NT2/D1 (cell line): ENCODE measurements around the gene FAM193A.
"Not testable (repeated sequence)": the region's sequence is repeated elsewhere in the genome, so short reads cannot be mapped to it uniquely, and the experiment has no call there.

ENCODE experiments used
- DNase-seq: peaks from one replicate; pipeline ENCODE4 v3.0.0-alpha.2; 2011; ENCODE audit warnings: low read depth, low spot score
- H3K27me3 ChIP-seq: 2 replicates; pipeline ENCODE4 v1.6.0; 2011; ENCODE audit warnings: mild to moderate bottlenecking; ENCODE audit not compliant: insufficient read length, insufficient read depth
- H3K36me3 ChIP-seq: 2 replicates; pipeline ENCODE4 v1.6.1; 2011; ENCODE audit warnings: mild to moderate bottlenecking, low read length, mixed read lengths; ENCODE audit not compliant: insufficient read depth, insufficient read length
- H3K4me1 ChIP-seq: 2 replicates; pipeline ENCODE4 v1.5.1; 2011; ENCODE audit not compliant: insufficient read depth, insufficient read length
- H3K4me3 ChIP-seq: 2 replicates; pipeline ENCODE4 v1.5.1; 2011; ENCODE audit warnings: low read depth; ENCODE audit not compliant: insufficient read length
- H3K9ac ChIP-seq: 2 replicates; pipeline ENCODE4 v1.6.0; 2011; ENCODE audit warnings: low read depth; ENCODE audit not compliant: insufficient read length
- H3K9me3 ChIP-seq: 2 replicates; pipeline ENCODE4 v1.5.1; 2011; ENCODE audit warnings: mild to moderate bottlenecking, low read length; ENCODE audit not compliant: insufficient read depth
- SUZ12 ChIP-seq: IDR thresholded peaks from 2 replicates; pipeline ENCODE4 v1.6.1; 2011; ENCODE audit not compliant: insufficient read length, insufficient read depth; ENCODE audit errors: extremely low read depth
- YY1 ChIP-seq: IDR thresholded peaks from 2 replicates; pipeline ENCODE4 v1.6.1; 2011; ENCODE audit not compliant: insufficient read length, insufficient read depth
- ZNF274 ChIP-seq: IDR thresholded peaks from 2 replicates; pipeline ENCODE4 v1.6.1; 2011; ENCODE audit warnings: mild to moderate bottlenecking, low read depth, low read length

Gene FAM193A

GRCh38 chr4:2546286-2546823 lies 9.9 kb downstream of the FAM193A start:
- Histone ChIP-seq H3K9me3 (no peaks in the 10 kb centered on the region), H3K36me3 (peaks cover 5% of the 10 kb centered on the region)
- DNase-seq, result no peak

GRCh38 chr4:2546961-2547691 lies 10.7 kb downstream of the FAM193A start:
- H3K4me1 ChIP-seq, DNase-seq, H3K27me3 ChIP-seq, H3K9me3 ChIP-seq, H3K9ac ChIP-seq, H3K4me3 ChIP-seq, H3K36me3 ChIP-seq: not testable (repeated sequence)

More at GRCh38 chr4:2546286-2546823, 9.9 kb downstream of the FAM193A start:
- TF ChIP-seq SUZ12, result no peak
- TF ChIP-seq ZNF274, result no peak
- no peak for TF ChIP-seq YY1
- Histone ChIP-seq H3K4me3 (no peak overlapping the region), H3K27me3 (no peaks in the 10 kb centered on the region), H3K4me1 (no peaks in the 10 kb centered on the region), H3K9ac (no peak overlapping the region)

DNA sequence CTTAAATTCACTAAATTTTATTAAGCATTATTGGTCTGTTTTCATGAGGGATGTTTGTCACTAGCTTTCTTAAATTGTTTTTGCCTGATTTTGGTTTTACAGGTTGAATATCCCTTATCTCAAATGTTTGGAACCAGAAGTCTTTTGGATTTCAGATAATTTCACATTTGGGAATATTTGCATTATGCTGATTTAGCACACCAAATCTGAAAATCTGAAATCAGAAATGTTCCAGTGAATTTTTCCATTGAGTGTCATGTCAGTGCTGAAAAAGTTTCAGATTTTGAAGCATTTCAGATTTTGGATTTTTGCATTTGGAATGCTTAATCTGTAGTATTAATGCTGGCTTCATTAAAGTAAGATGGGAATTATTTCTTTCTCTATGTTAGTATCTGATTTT lies 14.7 kb downstream of the FAM193A start:
- H3K36me3 ChIP-seq, result no peaks in the 10 kb centered on the region
- TF ChIP-seq ZNF274 (no peak), YY1 (no peak), SUZ12 (no peak)
- no peaks in the 10 kb centered on the region for H3K9me3 ChIP-seq
- no peaks in the 10 kb centered on the region for H3K27me3 ChIP-seq
- no peak overlapping the region for H3K4me3 ChIP-seq
- no peak for DNase-seq
- no peaks in the 10 kb centered on the region for H3K4me1 ChIP-seq
- H3K9ac ChIP-seq, result no peak overlapping the region

- no peaks in the 10 kb centered on the region for H3K4me1 ChIP-seq
- H3K27me3 ChIP-seq, result no peaks in the 10 kb centered on the region
- no peak for DNase-seq
- H3K9ac ChIP-seq, result no peak overlapping the region
- peaks cover 2% of the 10 kb centered on the region for H3K36me3 ChIP-seq
- no peak for TF ChIP-seq ZNF274
- TF ChIP-seq SUZ12, result no peak
- TF ChIP-seq YY1, result no peak
- H3K4me3 ChIP-seq, result no peak overlapping the region
- no peaks in the 10 kb centered on the region for H3K9me3 ChIP-seq
Observed at GRCh38 chr4:2552806-2553205, 16.4 kb downstream of the FAM193A start.

GRCh38 chr4:2558301-2558700 lies 21.9 kb downstream of the FAM193A start:
- TF ChIP-seq YY1, result no peak
- TF ChIP-seq SUZ12, result no peak
- TF ChIP-seq ZNF274, result no peak
- Histone ChIP-seq H3K36me3 (peaks cover 12% of the 10 kb centered on the region), H3K27me3 (no peaks in the 10 kb centered on the region), H3K9me3 (no peaks in the 10 kb centered on the region), H3K4me3 (no peak overlapping the region), H3K9ac (no peak overlapping the region), H3K4me1 (peaks cover 4% of the 10 kb centered on the region)
- DNase-seq, result no peak

DNA sequence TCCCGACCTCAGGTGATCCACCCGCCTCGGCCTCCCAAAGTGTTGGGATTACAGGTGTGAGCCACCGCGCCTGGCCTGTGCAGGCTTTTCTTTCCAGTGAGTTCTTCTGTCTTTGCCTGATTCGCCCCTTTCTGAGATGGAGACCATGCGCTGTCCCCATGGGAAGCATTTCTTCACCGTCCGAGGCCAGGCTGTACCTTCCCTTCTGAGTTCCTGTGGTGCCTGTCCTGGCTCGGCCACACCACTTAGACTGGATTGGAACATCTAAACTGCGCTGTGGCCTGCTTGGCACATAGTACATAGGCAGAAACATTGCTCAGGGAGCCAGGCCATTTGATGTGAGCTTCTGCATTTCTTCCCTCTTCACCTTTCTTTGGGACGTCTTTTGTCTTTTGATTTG lies 23.7 kb downstream of the FAM193A start:
- DNase-seq, result no peak
- Histone ChIP-seq H3K9me3 (no peaks in the 10 kb centered on the region), H3K36me3 (peaks cover 15% of the 10 kb centered on the region), H3K27me3 (no peaks in the 10 kb centered on the region), H3K4me1 (peaks cover 6% of the 10 kb centered on the region), H3K9ac (no peak overlapping the region), H3K4me3 (no peak overlapping the region)
- TF ChIP-seq ZNF274, result no peak
- TF ChIP-seq SUZ12, result no peak
- TF ChIP-seq YY1, result no peak

DNA sequence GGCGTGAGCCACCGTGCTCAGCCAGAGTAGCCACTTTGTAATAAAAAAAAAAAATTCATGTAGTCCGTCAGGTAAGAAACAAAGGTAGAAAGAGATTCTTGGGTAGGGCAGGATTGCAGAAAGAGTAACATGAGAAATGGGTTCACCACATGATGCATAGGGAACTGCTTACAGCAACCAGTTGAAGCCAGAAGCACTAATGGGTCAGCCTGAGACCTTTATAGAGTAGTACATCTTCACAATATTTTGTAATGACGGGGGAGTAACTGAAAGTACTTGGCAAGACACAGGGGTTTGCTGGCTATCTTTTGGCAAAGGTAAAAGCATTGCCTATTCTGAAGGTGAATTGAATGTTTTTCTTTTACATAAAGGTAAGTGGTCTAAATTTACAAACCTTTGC lies 29.1 kb downstream of the FAM193A start:
- Histone ChIP-seq H3K36me3 (peaks cover 22% of the 10 kb centered on the region), H3K4me1 (peaks cover 3% of the 10 kb centered on the region), H3K27me3 (no peaks in the 10 kb centered on the region), H3K9me3 (no peaks in the 10 kb centered on the region), H3K4me3 (no peak overlapping the region), H3K9ac (no peak overlapping the region)
- no peak for DNase-seq
- TF ChIP-seq YY1 (no peak), SUZ12 (no peak), ZNF274 (no peak)
